ENCODE measurements around the gene CACHD1. TPM values are rescaled to one million over a fixed set of nuclear protein-coding genes. Genes with fewer than 3 reads are reported as not detected.

CACHD1 gene
- total and polyA plus RNA-seq, 2 of the 4 experiments (the other 2 are of a cell fraction), result 2.9 to 5.9 TPM

GRCh38 chr1:64424412-64424811 is 45.5 kb upstream of the CACHD1 start:
- H3K27me3 ChIP-seq (ENCODE audit: control insufficient read depth, insufficient read depth, low read length), result no peaks in the 10 kb centered on the region
- no peak overlapping the region for H3K56ac ChIP-seq (ENCODE audit: extremely low read depth, insufficient read depth, low read length)
- H2BK20ac ChIP-seq (ENCODE audit: low read depth, low read length), result no peak overlapping the region
- no peak overlapping the region for H3K23ac ChIP-seq (ENCODE audit: low read depth, low read length)
- no peaks in the 10 kb centered on the region for H3K4me1 ChIP-seq (ENCODE audit: control insufficient read depth, insufficient read depth, low read length)
- no peak overlapping the region for H2BK120ac ChIP-seq (ENCODE audit: low read depth, low read length)
- ATAC-seq (ENCODE audit: low read depth) (no peak), DNase-seq (no peak)
- H3K4ac ChIP-seq (ENCODE audit: low read depth, low read length), result no peak overlapping the region
- CTCF ChIA-PET, result no interaction called here
- no peak overlapping the region for H3K18ac ChIP-seq (ENCODE audit: low read depth, low read length)
- H3K9ac ChIP-seq (ENCODE audit: low read depth, low read length), result no peak overlapping the region
- no peak overlapping the region for H3K4me3 ChIP-seq (ENCODE audit: insufficient read depth, low read depth, low read length)
- no TSS peak for BruUV-seq (replicated peaks)
- no CpG with 5 or more reads among the region's 1 CpG for WGBS, 2 experiments (ENCODE audit: extremely low coverage in 2 of 2, insufficient read length in 1 of 2)
- dilution Hi-C loops (cut with HindIII; ENCODE audit: low sequenced_read_pairs, unreplicated experiment), result no loop called here
- POLR2A ChIA-PET (ENCODE audit: unreplicated experiment), result no interaction called here
- TF ChIP-seq USF2 (IDR thresholded peaks at IDR 0.05; ENCODE audit: low read depth, low read length) (no peak), RFX5 (IDR thresholded peaks at IDR 0.05; ENCODE audit: low read depth, low read length) (no peak), POLR2A (IDR thresholded peaks at IDR 0.05; ENCODE audit: low read depth, low read length) (no peak)
- no peak overlapping the region for H4K8ac ChIP-seq (ENCODE audit: low read depth in 2 of 2, low read length in 2 of 2)
- no peak overlapping the region for H3K27ac ChIP-seq (ENCODE audit: insufficient read depth, low read length)
- no peak overlapping the region for H4K5ac ChIP-seq (ENCODE audit: low read depth, low read length)
- H3K79me1 ChIP-seq (ENCODE audit: low read depth in 1 of 2, low read length in 2 of 2), result no peaks in the 10 kb centered on the region
- H4K20me1 ChIP-seq (ENCODE audit: insufficient read depth, low read length), result no peaks in the 10 kb centered on the region
- no peak overlapping the region for H2AK5ac ChIP-seq (ENCODE audit: low read depth, low read length)
- H2BK15ac ChIP-seq (ENCODE audit: low read depth, low read length), result no peak overlapping the region
- no peaks in the 10 kb centered on the region for H3K9me1 ChIP-seq (ENCODE audit: insufficient read depth, low read length)
- H2AFZ ChIP-seq (replicated peaks; ENCODE audit: low read length, poor library complexity), result no peak overlapping the region
- H2AK9ac ChIP-seq (replicated peaks; ENCODE audit: low read depth, low read length, poor library complexity), result no peak overlapping the region
- intact Hi-C loops (cut with micrococcal nuclease), result no loop called here
- no peak overlapping the region for H3K4me2 ChIP-seq (ENCODE audit: low read depth, low read length)
- H3K36me3 ChIP-seq (ENCODE audit: control insufficient read depth, insufficient read depth, low read length), result no peaks in the 10 kb centered on the region
- no peak overlapping the region for H4K91ac ChIP-seq (ENCODE audit: insufficient read depth, low read depth, low read length)
- H3K9me3 ChIP-seq (ENCODE audit: control insufficient read depth, insufficient read depth, low read length), result no peaks in the 10 kb centered on the region
- in situ Hi-C loops (cut with MboI; ENCODE audit: low sequenced_read_pairs), result no loop called here
- H3K14ac ChIP-seq (replicated peaks; ENCODE audit: low read depth, low read length), result no peak overlapping the region
- no peak overlapping the region for H2BK5ac ChIP-seq (ENCODE audit: low read depth, low read length, poor library complexity, severe bottlenecking)
